HG03060 (cell line): ENCODE measurements around the gene ATP6V1E1.

ENCODE experiments used
- ATAC-seq: cut with Tn5 transposase; IDR thresholded peaks from one replicate; pipeline ENCODE4 v1.9.1; 2021; ENCODE audit warnings: low read depth, moderate number of reproducible peaks; ENCODE audit not compliant: unreplicated experiment

Gene ATP6V1E1

GRCh38 chr22:17634696-17635095, 6.1 kb upstream of the ATP6V1E1 start:
- no peak for ATAC-seq

GRCh38 chr22:17633998-17634323, 5.4 kb upstream of the ATP6V1E1 start:
- ATAC-seq, result no peak

GRCh38 chr22:17633217-17633997, 4.9 kb upstream of the ATP6V1E1 start:
- ATAC-seq, result no peak

GRCh38 chr22:17631076-17631565, 2.6 kb upstream of the ATP6V1E1 start:
- ATAC-seq, result no peak

GRCh38 chr22:17629641-17630040, 1.1 kb upstream of the ATP6V1E1 start:
- no peak for ATAC-seq

- ATAC-seq, result no peak
Measured at GRCh38 chr22:17629173-17629489, 582 bp upstream of the ATP6V1E1 start.

- no peak for ATAC-seq
Measured at GRCh38 chr22:17627961-17628405, 566 bp downstream of the ATP6V1E1 start.

- no peak for ATAC-seq
Measured at GRCh38 chr22:17613280-17613679, 15.3 kb downstream of the ATP6V1E1 start.

- no peak for ATAC-seq
Measured at GRCh38 chr22:17612057-17612456, 16.5 kb downstream of the ATP6V1E1 start.

GRCh38 chr22:17607891-17608521, 20.5 kb downstream of the ATP6V1E1 start:
- no peak for ATAC-seq

- ATAC-seq, result no peak
Measured at GRCh38 chr22:17606496-17606895, 22.1 kb downstream of the ATP6V1E1 start.

GRCh38 chr22:17603668-17604067, 24.9 kb downstream of the ATP6V1E1 start:
- ATAC-seq, result no peak

GRCh38 chr22:17601031-17601430, 27.5 kb downstream of the ATP6V1E1 start:
- no peak for ATAC-seq

- no peak for ATAC-seq
Measured at GRCh38 chr22:17598318-17598717, 30.2 kb downstream of the ATP6V1E1 start.

GRCh38 chr22:17597217-17597616, 31.3 kb downstream of the ATP6V1E1 start:
- ATAC-seq, result no peak

- no peak for ATAC-seq
Measured at GRCh38 chr22:17596226-17596625, 32.3 kb downstream of the ATP6V1E1 start.

- no peak for ATAC-seq
Measured at GRCh38 chr22:17592201-17592600, 36.3 kb downstream of the ATP6V1E1 start.

- no peak for ATAC-seq
Measured at GRCh38 chr22:17590586-17590985, 38.0 kb downstream of the ATP6V1E1 start.

- no peak for ATAC-seq
Measured at GRCh38 chr22:17589810-17590375, 38.7 kb downstream of the ATP6V1E1 start.

- ATAC-seq, result no peak
Measured at GRCh38 chr22:17588606-17589005, 39.9 kb downstream of the ATP6V1E1 start.

- ATAC-seq, result no peak
Measured at GRCh38 chr22:17587629-17588028, 40.9 kb downstream of the ATP6V1E1 start.
